K562 (cell line): Measurements from ENCODE around the gene PMVK. TPM values are rescaled to one million over a fixed set of nuclear protein-coding genes. Genes with fewer than 3 reads are reported as not detected.
A peak's percentile ranks its signal among the peaks of the same experiment; 100 is the strongest.

Experiments used
- BRD9 ChIP-seq: fragments of 450-650 bp; IDR thresholded peaks from 2 replicates; pipeline ENCODE4 v1.6.1; 2018; ENCODE audit warnings: low read depth; ENCODE audit not compliant: partially characterized antibody
- CHD1 ChIP-seq: fragments of 200-600 bp; sonication (generic); IDR thresholded peaks from one replicate; pipeline ENCODE4 v1.6.1; 2012; ENCODE audit warnings: mild to moderate bottlenecking, moderate library complexity, low read length, inconsistent platforms
- CHD4 ChIP-seq: fragments of 200-600 bp; sonication (generic); IDR thresholded peaks from 3 replicates; pipeline ENCODE4 v1.6.1; 2012; ENCODE audit warnings: low read depth, mild to moderate bottlenecking, mixed read lengths, low read length, inconsistent platforms; ENCODE audit not compliant: insufficient read depth, insufficient replicate concordance, poor library complexity, severe bottlenecking
- CREM ChIP-seq: IDR thresholded peaks from 2 replicates; pipeline ENCODE4 v1.6.1; 2014; ENCODE audit warnings: antibody characterized with exemption, low read depth
- CTBP1 ChIP-seq: fragments of 450-650 bp; IDR thresholded peaks from 2 replicates; pipeline ENCODE4 v1.6.1; 2016; ENCODE audit warnings: borderline replicate concordance
- DACH1 ChIP-seq: fragments of 450-650 bp; IDR thresholded peaks from 2 replicates; pipeline ENCODE4 v1.6.1; 2018; ENCODE audit not compliant: partially characterized antibody
- EWSR1 ChIP-seq: fragments of 450-650 bp; IDR thresholded peaks from 2 replicates; pipeline ENCODE4 v1.6.1; 2018; ENCODE audit warnings: borderline replicate concordance, mild to moderate bottlenecking, low read depth, moderate library complexity; ENCODE audit not compliant: partially characterized antibody
- FOXK1 ChIP-seq: sonication (generic); formaldehyde crosslinking; IDR thresholded peaks from 2 replicates; pipeline ENCODE4 v1.8.0; 2022; ENCODE audit warnings: missing genetic modification reagents, mild to moderate bottlenecking, borderline replicate concordance
- HDAC3 ChIP-seq: fragments of 450-650 bp; IDR thresholded peaks from 2 replicates; pipeline ENCODE4 v1.6.1; 2018; ENCODE audit warnings: borderline replicate concordance, mild to moderate bottlenecking, moderate library complexity; ENCODE audit not compliant: partially characterized antibody
- HMGXB4 ChIP-seq: sonication (generic); formaldehyde crosslinking; IDR thresholded peaks from 2 replicates; pipeline ENCODE4 v1.8.1; 2023; ENCODE audit warnings: mild to moderate bottlenecking, missing genetic modification reagents
- HNRNPLL ChIP-seq: fragments of 200-400 bp; formaldehyde crosslinking; IDR thresholded peaks from 2 replicates; pipeline ENCODE4 v1.6.1; 2017; ENCODE audit warnings: low read length, low read depth, mild to moderate bottlenecking; ENCODE audit not compliant: poor library complexity, severe bottlenecking
- MCM7 ChIP-seq, 2 experiments: fragments of 450-650 bp; IDR thresholded peaks; 2 replicates each; pipeline ENCODE4 v1.6.1; 2016 to 2018
- RUNX1 ChIP-seq: sonication (generic); IDR thresholded peaks from 2 replicates; pipeline ENCODE4 v1.6.1; 2016; ENCODE audit warnings: antibody characterized with exemption, low read depth
- TCF7L2 ChIP-seq: fragments of 150-350 bp; IDR thresholded peaks from 2 replicates; pipeline ENCODE4 v1.6.1; 2016; ENCODE audit warnings: low read depth, mild to moderate bottlenecking, low read length, moderate library complexity
- ZNF133 ChIP-seq: fragments of 250-450 bp; sonication (Bioruptor Pico); IDR thresholded peaks from 2 replicates; pipeline ENCODE4 v1.4.0; 2020; ENCODE audit warnings: mild to moderate bottlenecking
- ZNF707 ChIP-seq: fragments of 250-450 bp; sonication (Bioruptor Pico); conservative IDR thresholded peaks from 2 replicates; pipeline ENCODE4 v1.8.0; 2022; ENCODE audit warnings: inconsistent platforms, mild to moderate bottlenecking, moderate library complexity
- ZSCAN32 ChIP-seq: fragments of 450-650 bp; formaldehyde crosslinking; IDR thresholded peaks from 2 replicates; pipeline ENCODE4 v1.4.0; 2020; ENCODE audit warnings: mild to moderate bottlenecking, moderate library complexity
- polyA plus RNA-seq, 8 experiments: library from polyadenylated mRNA; depleted of rRNA in 4 of 8; stranded (reverse) in 5 of 8; unstranded in 3 of 8; fragments of >200 nt; fragmentation: Nextera tagmentation in 2 of 8; fragmentation: Illumina TruSeq in 1 of 8; extraction: Ambion mirVana in 2 of 8; extraction: Trizol in 1 of 8; gene quantifications; 2 replicates each; pipeline versions ENCODE4 v1.2.1 to v1.2.3, GENCODE V29; 2011 to 2014; ENCODE audit warnings: inconsistent platforms in 1 of 8, missing spikeins in 1 of 8
- total RNA-seq, 7 experiments: library from RNA; depleted of rRNA in 6 of 7; stranded (reverse); fragments of >200 nt in 6 of 7; fragmentation: Illumina TruSeq in 2 of 7; extraction: Trizol in 2 of 7; gene quantifications; 2 replicates each; pipeline versions ENCODE4 v1.2.1 to v1.2.3, GENCODE V29; 2011 to 2021; ENCODE audit warnings: low replicate concordance in 1 of 7
- TF ChIP-seq, protein P1 (sequence below): sonication (generic); formaldehyde crosslinking; IDR thresholded peaks from 2 replicates; pipeline ENCODE4 v1.8.1; 2023; ENCODE audit warnings: mild to moderate bottlenecking, missing genetic modification reagents
- TF ChIP-seq, protein P2 (sequence below): fragments of 450-650 bp; IDR thresholded peaks from 2 replicates; pipeline ENCODE4 v1.6.1; 2017; ENCODE audit warnings: antibody characterized with exemption
- TF ChIP-seq, protein P3 (sequence below): fragments of 250-450 bp; sonication (Bioruptor Pico); IDR thresholded peaks from 2 replicates; pipeline ENCODE4 v1.9.0; 2021; ENCODE audit warnings: mild to moderate bottlenecking, inconsistent platforms

Gene PMVK
- total and polyA plus RNA-seq, 9 of the 15 experiments (the other 6 are each of a cell fraction or from before 2014, with no cell fraction given) = 1.1 to 15.3 (median 6.3) TPM

DNA sequence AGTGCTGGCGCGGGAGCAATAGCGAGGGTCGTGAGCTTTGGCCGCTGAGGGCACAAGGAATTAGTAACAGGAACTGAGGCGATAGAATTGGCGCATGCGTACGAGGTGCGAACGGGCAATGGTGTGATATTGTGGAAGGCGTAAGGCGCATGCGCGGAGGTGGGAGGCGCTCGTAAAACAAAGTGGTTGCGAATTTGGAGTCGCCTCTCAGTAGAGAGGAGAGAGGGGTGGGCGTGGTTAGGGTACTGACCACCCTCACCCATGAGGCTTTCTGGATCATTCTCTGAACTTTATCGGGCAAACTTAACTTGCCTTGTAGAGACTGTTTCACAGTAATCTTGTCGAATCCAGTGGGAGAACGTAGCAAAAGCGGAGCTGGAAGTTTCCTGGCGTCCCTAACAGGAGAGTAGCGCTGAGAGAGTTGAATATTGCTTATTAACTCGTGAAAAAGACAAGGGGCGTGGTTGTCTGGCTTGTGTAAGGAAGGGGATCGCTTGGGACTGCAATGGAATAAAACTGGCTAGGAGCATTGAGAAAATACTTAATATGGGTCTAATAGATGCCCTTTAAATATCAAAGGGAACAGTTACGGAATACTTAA is 38.4 kb upstream of the PMVK start (continued):
- 0 out of 2 replicates have a peak, but pooled peaks have one; percentile 18 for TF ChIP-seq HMGXB4 (CRISPR knock-in tag)
- no peak for TF ChIP-seq DACH1
- TF ChIP-seq CTBP1 = peak; percentile 16; the same call in 1 of the 2 replicates
- no peak for TF ChIP-seq ZNF707 (CRISPR knock-in tag)
- TF ChIP-seq, protein P1, sequence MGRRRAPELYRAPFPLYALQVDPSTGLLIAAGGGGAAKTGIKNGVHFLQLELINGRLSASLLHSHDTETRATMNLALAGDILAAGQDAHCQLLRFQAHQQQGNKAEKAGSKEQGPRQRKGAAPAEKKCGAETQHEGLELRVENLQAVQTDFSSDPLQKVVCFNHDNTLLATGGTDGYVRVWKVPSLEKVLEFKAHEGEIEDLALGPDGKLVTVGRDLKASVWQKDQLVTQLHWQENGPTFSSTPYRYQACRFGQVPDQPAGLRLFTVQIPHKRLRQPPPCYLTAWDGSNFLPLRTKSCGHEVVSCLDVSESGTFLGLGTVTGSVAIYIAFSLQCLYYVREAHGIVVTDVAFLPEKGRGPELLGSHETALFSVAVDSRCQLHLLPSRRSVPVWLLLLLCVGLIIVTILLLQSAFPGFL (CRISPR knock-in tag) = 0 out of 2 replicates have a peak, but pooled peaks have one; percentile 59
- peak; percentile 41 for TF ChIP-seq BRD9
- 0 out of 2 replicates have a peak, but pooled peaks have one; percentile 16 for TF ChIP-seq ZSCAN32 (CRISPR knock-in tag)
- TF ChIP-seq, protein P2, sequence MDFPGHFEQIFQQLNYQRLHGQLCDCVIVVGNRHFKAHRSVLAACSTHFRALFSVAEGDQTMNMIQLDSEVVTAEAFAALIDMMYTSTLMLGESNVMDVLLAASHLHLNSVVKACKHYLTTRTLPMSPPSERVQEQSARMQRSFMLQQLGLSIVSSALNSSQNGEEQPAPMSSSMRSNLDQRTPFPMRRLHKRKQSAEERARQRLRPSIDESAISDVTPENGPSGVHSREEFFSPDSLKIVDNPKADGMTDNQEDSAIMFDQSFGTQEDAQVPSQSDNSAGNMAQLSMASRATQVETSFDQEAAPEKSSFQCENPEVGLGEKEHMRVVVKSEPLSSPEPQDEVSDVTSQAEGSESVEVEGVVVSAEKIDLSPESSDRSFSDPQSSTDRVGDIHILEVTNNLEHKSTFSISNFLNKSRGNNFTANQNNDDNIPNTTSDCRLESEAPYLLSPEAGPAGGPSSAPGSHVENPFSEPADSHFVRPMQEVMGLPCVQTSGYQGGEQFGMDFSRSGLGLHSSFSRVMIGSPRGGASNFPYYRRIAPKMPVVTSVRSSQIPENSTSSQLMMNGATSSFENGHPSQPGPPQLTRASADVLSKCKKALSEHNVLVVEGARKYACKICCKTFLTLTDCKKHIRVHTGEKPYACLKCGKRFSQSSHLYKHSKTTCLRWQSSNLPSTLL = no peak
- no peak for TF ChIP-seq CREM
- TF ChIP-seq, protein P3, sequence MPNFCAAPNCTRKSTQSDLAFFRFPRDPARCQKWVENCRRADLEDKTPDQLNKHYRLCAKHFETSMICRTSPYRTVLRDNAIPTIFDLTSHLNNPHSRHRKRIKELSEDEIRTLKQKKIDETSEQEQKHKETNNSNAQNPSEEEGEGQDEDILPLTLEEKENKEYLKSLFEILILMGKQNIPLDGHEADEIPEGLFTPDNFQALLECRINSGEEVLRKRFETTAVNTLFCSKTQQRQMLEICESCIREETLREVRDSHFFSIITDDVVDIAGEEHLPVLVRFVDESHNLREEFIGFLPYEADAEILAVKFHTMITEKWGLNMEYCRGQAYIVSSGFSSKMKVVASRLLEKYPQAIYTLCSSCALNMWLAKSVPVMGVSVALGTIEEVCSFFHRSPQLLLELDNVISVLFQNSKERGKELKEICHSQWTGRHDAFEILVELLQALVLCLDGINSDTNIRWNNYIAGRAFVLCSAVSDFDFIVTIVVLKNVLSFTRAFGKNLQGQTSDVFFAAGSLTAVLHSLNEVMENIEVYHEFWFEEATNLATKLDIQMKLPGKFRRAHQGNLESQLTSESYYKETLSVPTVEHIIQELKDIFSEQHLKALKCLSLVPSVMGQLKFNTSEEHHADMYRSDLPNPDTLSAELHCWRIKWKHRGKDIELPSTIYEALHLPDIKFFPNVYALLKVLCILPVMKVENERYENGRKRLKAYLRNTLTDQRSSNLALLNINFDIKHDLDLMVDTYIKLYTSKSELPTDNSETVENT (CRISPR knock-in tag) = peak; percentile 81
- no peak for TF ChIP-seq TCF7L2
- no peak for TF ChIP-seq CHD4
- TF ChIP-seq CHD1 = peak; percentile 79
- no peak for TF ChIP-seq RUNX1
- peak; percentile 56; the same call in 1 of the 2 replicates for TF ChIP-seq FOXK1 (CRISPR knock-in tag)
- TF ChIP-seq ZNF133 (CRISPR knock-in tag) = no peak
- no peak for TF ChIP-seq EWSR1
- TF ChIP-seq HDAC3 = no peak
- peak; percentile 10 for TF ChIP-seq HNRNPLL
- no peak for TF ChIP-seq MCM7 (IDR thresholded peaks at IDR 0.05)
